Sigmoid colon (tissue), 7 donors: ENCODE results near the gene HTR2A. TPM values are rescaled to one million over a fixed set of nuclear protein-coding genes. Genes with fewer than 3 reads are reported as not detected.
A peak's percentile ranks its signal among the peaks of the same experiment; 100 is the strongest.

Source experiments
- DNase-seq: peaks from one replicate; pipeline ENCODE4 v3.0.0-alpha.2; 2019
- H3K27ac ChIP-seq, 4 donors: fragments of 200-600 bp; sonication (generic); one replicate each; pipeline ENCODE4 v1.5.1; 2016 to 2019; ENCODE audit warnings: mild to moderate bottlenecking in 1 of 4
- H3K27me3 ChIP-seq, 3 donors: fragments of 200-600 bp; sonication (generic); one replicate each; pipeline ENCODE4 v1.5.1; 2019; ENCODE audit warnings: mild to moderate bottlenecking in 1 of 3
- H3K36me3 ChIP-seq, 4 donors: fragments of 200-600 bp; sonication (generic); one replicate each; pipeline ENCODE4 v1.5.1; 2016 to 2019
- H3K4me1 ChIP-seq, 4 donors: fragments of 200-600 bp; sonication (generic); one replicate each; pipeline ENCODE4 v1.5.1; 2017 to 2019
- H3K4me3 ChIP-seq, 4 donors: fragments of 200-600 bp; sonication (generic); one replicate each; pipeline ENCODE4 v1.5.1; 2017 to 2019; ENCODE audit warnings: mild to moderate bottlenecking in 2 of 4, moderate library complexity in 1 of 4
- H3K9me3 ChIP-seq, 4 donors: fragments of 200-600 bp in 3 of 4; sonication (generic) in 3 of 4; one replicate each; pipeline versions ENCODE4 v1.5.1 to v1.6.1; 2013 to 2019
- CTCF ChIP-seq, 4 experiments: fragments of 450-650 bp in 3 of 4; fragments of 200-600 bp in 1 of 4; IDR thresholded peaks; one replicate each; pipeline ENCODE4 v1.5.1; 2016 to 2019; ENCODE audit warnings: antibody characterized with exemption in 4 of 4, mild to moderate bottlenecking in 3 of 4, moderate library complexity in 2 of 4
- EP300 ChIP-seq, 4 donors: sonication (generic); formaldehyde crosslinking; IDR thresholded peaks; one replicate each; pipeline ENCODE4 v1.6.1; 2017; ENCODE audit warnings: antibody characterized with exemption in 4 of 4
- POLR2A ChIP-seq, 2 donors: fragments of 450-650 bp; IDR thresholded peaks; one replicate each; pipeline ENCODE4 v1.6.1; 2016; ENCODE audit warnings: antibody characterized with exemption in 2 of 2, mild to moderate bottlenecking in 2 of 2, moderate library complexity in 2 of 2
- POLR2AphosphoS5 ChIP-seq, 4 donors: sonication (generic); formaldehyde crosslinking; IDR thresholded peaks; one replicate each; pipeline ENCODE4 v1.6.1; 2017; ENCODE audit warnings: antibody characterized with exemption in 4 of 4
- WGBS, 2 donors: extraction: QIAGEN DNeasy Blood & Tissue Kit; methylation state at CpG; one replicate each; pipeline ENCODE4 v1.1.7; 2013; 5-methylcytosine and 5-hydroxymethylcytosine counted together
- intact Hi-C: fragments of 100-400 bp; cut with DNase I; formaldehyde crosslinking; loops from one replicate; pipeline ENCODE4 v1.15.1; 2023
- polyA plus RNA-seq, 3 donors: library from polyadenylated mRNA; stranded (reverse); fragments of 200-250 nt; gene quantifications; one replicate each; pipeline ENCODE4 v1.2.3, GENCODE V29; 2013
- total RNA-seq, 4 donors: library from RNA; depleted of rRNA; stranded (reverse); fragments of >200 nt; gene quantifications; one replicate each; pipeline ENCODE4 v1.1.0, GENCODE V29; 2016
- donor health status: healthy with polysubstance abuse.
- donor health status: Bipolar disorder and iron deficiency.
- donor health status: healthy.

The HTR2A gene
- total and polyA plus RNA-seq, 7 donors, result 0.52 to 2.2 (median 0.82) TPM; not detected in 2

DNA sequence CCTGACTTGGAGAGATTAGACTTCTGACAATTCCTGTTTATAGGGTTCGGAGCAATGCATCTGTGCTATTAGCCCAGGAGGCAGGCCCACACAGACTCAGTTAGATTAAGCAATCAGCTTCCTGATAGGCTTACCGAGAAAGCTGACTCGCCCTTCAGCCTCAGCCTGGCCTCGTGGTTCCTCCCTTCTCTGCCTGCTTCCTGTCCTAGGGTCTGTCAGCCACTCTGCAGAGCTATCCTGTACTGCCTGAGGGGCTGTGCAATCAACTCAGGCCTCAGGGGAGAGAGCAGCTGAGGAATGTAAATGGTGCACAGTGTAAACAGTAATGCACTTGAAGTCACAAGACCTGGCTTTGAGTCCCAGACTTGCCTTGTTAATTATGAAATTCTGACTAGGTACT, 30.7 kb downstream of the HTR2A start:
- WGBS, 2 donors, result 22 to 24% methylated on average over 4 of the region's 4 CpGs
- H3K4me3 ChIP-seq, result no peak overlapping the region
- no peak overlapping the region for H3K27ac ChIP-seq
- H3K36me3 ChIP-seq, result no peaks in the 10 kb centered on the region
- no peaks in the 10 kb centered on the region for H3K9me3 ChIP-seq
- H3K4me1 ChIP-seq, result no peaks in the 10 kb centered on the region
- DNase-seq, result peak; percentile 74
- intact Hi-C loops, result no loop called here
- no peaks in the 10 kb centered on the region for H3K27me3 ChIP-seq
- TF ChIP-seq EP300 (IDR thresholded peaks at IDR 0.05), result no peak
- TF ChIP-seq POLR2A (IDR thresholded peaks at IDR 0.05), result no peak
- no peak for TF ChIP-seq CTCF (IDR thresholded peaks at IDR 0.05)

DNA sequence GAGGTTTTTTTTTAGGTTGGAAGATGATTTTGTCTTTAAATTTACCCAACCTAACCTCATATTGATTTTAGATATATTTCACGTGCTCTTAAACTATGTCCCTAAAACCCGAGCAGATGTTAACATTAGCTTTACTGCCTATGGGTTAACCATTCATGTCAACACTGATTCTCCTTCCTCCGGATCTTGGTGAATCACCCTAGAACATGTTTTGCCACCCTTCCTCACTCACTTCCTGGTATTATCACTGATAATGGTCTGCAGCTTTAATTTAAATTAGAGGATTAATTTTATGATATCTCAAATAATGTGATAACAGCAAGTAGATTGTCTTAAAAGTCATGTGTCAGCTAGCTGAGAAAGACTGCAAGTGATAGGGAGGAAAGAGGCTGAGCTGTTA, 31.9 kb downstream of the HTR2A start:
- no peak overlapping the region for H3K27ac ChIP-seq
- WGBS, 2 donors, result 31 to 62% methylated on average over 3 of the region's 3 CpGs
- no peaks in the 10 kb centered on the region for H3K27me3 ChIP-seq
- no peak for TF ChIP-seq EP300 (IDR thresholded peaks at IDR 0.05)
- TF ChIP-seq POLR2AphosphoS5 (IDR thresholded peaks at IDR 0.05), result no peak
- TF ChIP-seq CTCF (IDR thresholded peaks at IDR 0.05), result no peak
- TF ChIP-seq POLR2A (IDR thresholded peaks at IDR 0.05), result no peak
- intact Hi-C loops, result no loop called here
- H3K36me3 ChIP-seq, result no peaks in the 10 kb centered on the region
- no peaks in the 10 kb centered on the region for H3K9me3 ChIP-seq
- no peaks in the 10 kb centered on the region for H3K4me1 ChIP-seq
- H3K4me3 ChIP-seq, result no peak overlapping the region
- no peak for DNase-seq

GRCh38 chr13:46861959-46862358, 34.9 kb downstream of the HTR2A start:
- H3K9me3 ChIP-seq, result no peaks in the 10 kb centered on the region
- H3K4me1 ChIP-seq, result no peaks in the 10 kb centered on the region
- H3K36me3 ChIP-seq, result no peaks in the 10 kb centered on the region
- 43 to 54% methylated on average over 1 of the region's 1 CpG for WGBS, 2 donors
- no peak for DNase-seq
- TF ChIP-seq POLR2AphosphoS5 (IDR thresholded peaks at IDR 0.05), result no peak
- no peak for TF ChIP-seq EP300 (IDR thresholded peaks at IDR 0.05)
- no peak overlapping the region for H3K4me3 ChIP-seq
- H3K27me3 ChIP-seq, result no peaks in the 10 kb centered on the region
- intact Hi-C loops, result no loop called here
- no peak overlapping the region for H3K27ac ChIP-seq

DNA sequence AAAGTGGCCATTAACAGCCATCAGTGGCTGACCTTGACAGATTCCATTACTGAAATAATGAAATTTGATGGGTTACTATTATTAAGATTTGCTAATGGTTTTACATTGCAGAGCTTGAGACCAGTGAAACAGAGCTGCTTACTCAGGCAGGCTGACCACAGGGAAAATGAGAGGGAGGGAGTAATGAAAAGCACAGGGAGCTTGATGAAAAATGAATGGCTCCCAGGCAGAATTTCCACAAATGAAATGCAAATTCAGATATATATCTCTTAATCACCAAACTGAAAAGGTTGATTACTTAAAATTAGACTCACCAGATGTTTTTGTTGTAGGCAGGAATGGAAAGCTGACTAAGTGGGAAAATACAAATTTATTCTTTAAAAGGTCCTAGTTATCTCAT, 36.1 kb downstream of the HTR2A start:
- no peak for TF ChIP-seq POLR2A (IDR thresholded peaks at IDR 0.05)
- TF ChIP-seq CTCF (IDR thresholded peaks at IDR 0.05), result no peak
- no peak for TF ChIP-seq POLR2AphosphoS5 (IDR thresholded peaks at IDR 0.05)
- no peak for TF ChIP-seq EP300 (IDR thresholded peaks at IDR 0.05)
- Histone ChIP-seq H3K27ac (no peak overlapping the region), H3K4me3 (no peak overlapping the region), H3K9me3 (no peaks in the 10 kb centered on the region), H3K27me3 (no peaks in the 10 kb centered on the region), H3K36me3 (no peaks in the 10 kb centered on the region), H3K4me1 (no peaks in the 10 kb centered on the region)
- no peak for DNase-seq
- intact Hi-C loops, result no loop called here

DNA sequence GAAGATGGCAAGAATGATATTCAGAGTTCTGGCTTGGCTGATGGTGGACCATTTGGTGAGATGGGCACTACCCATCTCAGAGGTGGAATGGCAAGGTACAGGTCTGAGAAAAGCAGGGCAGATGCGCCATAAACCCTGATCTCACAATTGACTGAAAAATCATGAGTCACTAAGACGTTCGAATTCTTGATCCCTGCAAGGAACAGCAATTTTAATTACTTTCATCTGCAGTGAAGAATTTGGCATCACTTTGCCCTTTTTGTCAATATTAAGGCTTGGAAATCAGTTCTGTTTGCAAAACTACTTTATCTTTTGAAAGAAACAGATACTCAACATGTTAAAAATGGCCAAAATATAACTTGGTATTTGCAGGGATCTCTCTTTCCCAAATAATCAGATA, 38.1 kb downstream of the HTR2A start:
- H3K36me3 ChIP-seq, result no peaks in the 10 kb centered on the region
- intact Hi-C loops, result no loop called here
- 92 to 94% methylated on average over 3 of the region's 3 CpGs for WGBS, 2 donors
- TF ChIP-seq POLR2AphosphoS5 (IDR thresholded peaks at IDR 0.05), result no peak
- TF ChIP-seq POLR2A (IDR thresholded peaks at IDR 0.05), result no peak
- TF ChIP-seq EP300 (IDR thresholded peaks at IDR 0.05), result no peak
- no peak for TF ChIP-seq CTCF (IDR thresholded peaks at IDR 0.05)
- H3K9me3 ChIP-seq, result no peaks in the 10 kb centered on the region
- H3K4me3 ChIP-seq, result no peak overlapping the region
- DNase-seq, result no peak
- H3K27ac ChIP-seq, result no peak overlapping the region
- no peaks in the 10 kb centered on the region for H3K27me3 ChIP-seq
- H3K4me1 ChIP-seq, result no peaks in the 10 kb centered on the region
